Lower lobe of right lung (tissue), 2 donors: Measurements from ENCODE around the gene SELENOS. TPM values are rescaled to one million over a fixed set of nuclear protein-coding genes. Genes with fewer than 3 reads are reported as not detected.

Experiments
- ATAC-seq, 2 donors: fragments of 200-7000 bp; cut with Tn5 transposase; one replicate each; pipeline ENCODE4 v1.9.1; 2020 to 2022; ENCODE audit warnings: mild to moderate bottlenecking in 2 of 2, moderate library complexity in 2 of 2
- DNase-seq: peaks from one replicate; pipeline ENCODE4 v3.0.0-alpha.2; 2020
- H3K27ac ChIP-seq: fragments of 200-600 bp; one replicate; pipeline ENCODE4 v1.8.0; 2022
- H3K27me3 ChIP-seq: fragments of 200-600 bp; one replicate; pipeline ENCODE4 v1.8.0; 2022; ENCODE audit warnings: low read depth
- H3K36me3 ChIP-seq: fragments of 200-600 bp; one replicate; pipeline ENCODE4 v1.8.0; 2022; ENCODE audit warnings: mild to moderate bottlenecking
- H3K4me1 ChIP-seq: fragments of 200-600 bp; one replicate; pipeline ENCODE4 v1.8.0; 2022
- H3K4me3 ChIP-seq: fragments of 200-600 bp; one replicate; pipeline ENCODE4 v1.8.0; 2022; ENCODE audit warnings: mild to moderate bottlenecking
- H3K9me3 ChIP-seq: fragments of 200-600 bp; one replicate; pipeline ENCODE4 v1.8.0; 2022
- CTCF ChIP-seq: fragments of 200-600 bp; IDR thresholded peaks from one replicate; pipeline ENCODE4 v1.8.0; 2022; ENCODE audit warnings: antibody characterized with exemption, mild to moderate bottlenecking
- intact Hi-C: fragments of 100-400 bp; cut with DNase I; formaldehyde crosslinking; loops from one replicate; pipeline ENCODE4 v1.11.0; 2022
- total RNA-seq: library from RNA; stranded (reverse); fragmentation: NEBNext Ultra II Directional; extraction: Animal tissue kit (Norgen Biotek cat#: 25700); gene quantifications from one replicate; pipeline ENCODE4 v1.2.1, GENCODE V29; 2021
- donor health status: DM: no; HTN: yes; CAD: no; lungs with severe emphysema.

SELENOS gene
- total RNA-seq, 1 donor from 2014 or later = 64.5 TPM

GRCh38 chr15:101318147-101318819, 41.0 kb upstream of the SELENOS start:
- Histone ChIP-seq H3K9me3 (no peaks in the 10 kb centered on the region), H3K36me3 (no peaks in the 10 kb centered on the region), H3K4me3 (no peak overlapping the region), H3K27ac (no peak overlapping the region), H3K27me3 (no peaks in the 10 kb centered on the region), H3K4me1 (no peaks in the 10 kb centered on the region)
- TF ChIP-seq CTCF = no peak
- ATAC-seq (peak in 1 of 2 donors; percentile 20), DNase-seq (no peak)
- intact Hi-C loops = no loop called here

DNA sequence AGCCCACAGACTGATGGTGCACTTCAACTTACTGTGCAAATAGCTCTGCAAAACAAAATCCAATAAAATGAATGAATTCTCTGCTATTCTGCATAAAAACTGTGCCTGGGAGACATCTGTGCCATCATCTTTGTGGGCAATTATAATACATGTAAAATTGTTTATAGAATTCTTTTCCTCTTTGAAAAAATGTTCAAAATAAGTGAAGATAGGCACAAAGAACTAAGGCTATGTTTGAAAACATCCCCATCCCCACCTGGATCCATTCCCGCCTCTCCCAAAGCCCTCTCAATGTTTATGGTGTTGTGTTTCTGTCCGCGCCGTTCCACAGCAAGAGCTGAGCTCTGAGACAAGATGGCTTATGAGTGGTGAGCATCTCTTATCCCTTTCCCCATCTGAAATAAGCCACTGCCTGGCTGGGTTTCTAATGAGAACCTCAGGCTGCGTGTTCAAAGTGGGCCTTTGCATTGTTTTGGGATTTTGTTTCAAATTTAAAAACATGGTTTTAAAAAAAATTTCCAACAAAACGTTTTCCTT, 40.1 kb upstream of the SELENOS start:
- TF ChIP-seq CTCF = no peak
- intact Hi-C loops = no loop called here
- H3K9me3 ChIP-seq = no peaks in the 10 kb centered on the region
- ATAC-seq (no peak), DNase-seq (no peak)
- no peaks in the 10 kb centered on the region for H3K4me1 ChIP-seq
- H3K27ac ChIP-seq = no peak overlapping the region
- no peak overlapping the region for H3K4me3 ChIP-seq
- no peaks in the 10 kb centered on the region for H3K27me3 ChIP-seq
- no peaks in the 10 kb centered on the region for H3K36me3 ChIP-seq

GRCh38 chr15:101316529-101316928, 39.2 kb upstream of the SELENOS start:
- no peak overlapping the region for H3K4me3 ChIP-seq
- no peaks in the 10 kb centered on the region for H3K9me3 ChIP-seq
- H3K27ac ChIP-seq = no peak overlapping the region
- DNase-seq = no peak
- H3K27me3 ChIP-seq = no peaks in the 10 kb centered on the region
- intact Hi-C loops = no loop called here
- no peaks in the 10 kb centered on the region for H3K36me3 ChIP-seq
- no peaks in the 10 kb centered on the region for H3K4me1 ChIP-seq
- no peak for ATAC-seq
- TF ChIP-seq CTCF = no peak

- ATAC-seq (no peak), DNase-seq (no peak)
- Histone ChIP-seq H3K4me1 (no peaks in the 10 kb centered on the region), H3K27me3 (no peaks in the 10 kb centered on the region), H3K9me3 (no peaks in the 10 kb centered on the region), H3K27ac (no peak overlapping the region), H3K4me3 (no peak overlapping the region), H3K36me3 (no peaks in the 10 kb centered on the region)
- TF ChIP-seq CTCF = no peak
- intact Hi-C loops = no loop called here
These were observed 38.5 kb upstream of the SELENOS start for GRCh38 chr15:101315736-101316135.

- Histone ChIP-seq H3K4me1 (no peaks in the 10 kb centered on the region), H3K27me3 (no peaks in the 10 kb centered on the region), H3K4me3 (no peak overlapping the region), H3K9me3 (no peaks in the 10 kb centered on the region), H3K36me3 (no peaks in the 10 kb centered on the region), H3K27ac (no peak overlapping the region)
- intact Hi-C loops = no loop called here
- no peak for ATAC-seq
- DNase-seq = no peak
- TF ChIP-seq CTCF = no peak
These were observed 37.2 kb upstream of the SELENOS start for GRCh38 chr15:101314336-101315125.
